ENCODE data around the gene RIMBP2.

The RIMBP2 gene

GRCh38 chr12:130369816-130370215 lies 346.3 kb downstream of the RIMBP2 start:
- intact Hi-C loops (cut with DNase I): no loop called here
- no peak for DNase-seq

GRCh38 chr12:130367523-130367922 lies 348.6 kb downstream of the RIMBP2 start:
- no peak for DNase-seq
- intact Hi-C loops (cut with DNase I): no loop called here

GRCh38 chr12:130367003-130367402 lies 349.1 kb downstream of the RIMBP2 start:
- DNase-seq: no peak
- intact Hi-C loops (cut with DNase I): no loop called here

- DNase-seq: no peak
- intact Hi-C loops (cut with DNase I): no loop called here
Observed at GRCh38 chr12:130366159-130366558, 349.9 kb downstream of the RIMBP2 start.

- no peak for DNase-seq
- intact Hi-C loops (cut with DNase I): no loop called here
Observed at GRCh38 chr12:130364578-130364977, 351.5 kb downstream of the RIMBP2 start.

GRCh38 chr12:130362060-130362459 lies 354.0 kb downstream of the RIMBP2 start:
- no peak for DNase-seq
- intact Hi-C loops (cut with DNase I): no loop called here

- intact Hi-C loops (cut with DNase I): no loop called here
- DNase-seq: no peak
Observed at GRCh38 chr12:130357729-130358330, 358.3 kb downstream of the RIMBP2 start.

GRCh38 chr12:130357241-130357640 lies 358.9 kb downstream of the RIMBP2 start:
- intact Hi-C loops (cut with DNase I): no loop called here
- DNase-seq: no peak

- intact Hi-C loops (cut with DNase I): no loop called here
- DNase-seq: no peak
Observed at GRCh38 chr12:130356222-130356621, 359.9 kb downstream of the RIMBP2 start.

GRCh38 chr12:130354407-130354806 lies 361.7 kb downstream of the RIMBP2 start:
- DNase-seq: no peak
- intact Hi-C loops (cut with DNase I): no loop called here

- intact Hi-C loops (cut with DNase I): no loop called here
- DNase-seq: no peak
Observed at GRCh38 chr12:130353081-130353480, 363.0 kb downstream of the RIMBP2 start.

GRCh38 chr12:130351326-130351725 lies 364.8 kb downstream of the RIMBP2 start:
- DNase-seq: no peak
- intact Hi-C loops (cut with DNase I): no loop called here

GRCh38 chr12:130350715-130351114 lies 365.4 kb downstream of the RIMBP2 start:
- intact Hi-C loops (cut with DNase I): no loop called here

GRCh38 chr12:130347588-130347987 lies 368.5 kb downstream of the RIMBP2 start:
- intact Hi-C loops (cut with DNase I): no loop called here
- no peak for DNase-seq

More at GRCh38 chr12:130350715-130351114, 365.4 kb downstream of the RIMBP2 start:
- DNase-seq: no peak
